ENCODE data around the gene NME8.

Gene NME8

GRCh38 chr7:37901236-37901827, 52.9 kb downstream of the NME8 start:
- DNase-seq, result peak; percentile 68

GRCh38 chr7:37901890-37902524, 53.6 kb downstream of the NME8 start:
- DNase-seq, result no peak

- no peak for DNase-seq
These were observed 59.9 kb downstream of the NME8 start for GRCh38 chr7:37908221-37908788.

- peak; percentile 23 for DNase-seq
These were observed 64.4 kb downstream of the NME8 start for GRCh38 chr7:37912756-37913155.

GRCh38 chr7:37915438-37915837, 67.0 kb downstream of the NME8 start:
- DNase-seq, result peak; percentile 36

- DNase-seq, result no peak
These were observed 67.7 kb downstream of the NME8 start for GRCh38 chr7:37916017-37916672.

GRCh38 chr7:37916673-37917660, 68.6 kb downstream of the NME8 start, which contains the start of gene SFRP4:
TSS of gene SFRP4 (minus strand) at chr7:37916817. CDS start at chr7:37916537, 280 bp downstream.
- peak; percentile 81 for DNase-seq

- peak; percentile 17 for DNase-seq
These were observed 70.1 kb downstream of the NME8 start for GRCh38 chr7:37918526-37918925.

GRCh38 chr7:37920305-37920848, 72.0 kb downstream of the NME8 start, which contains the start of gene EPDR1:
TSS of gene EPDR1 (plus strand) at chr7:37920640. CDS start at chr7:37920940, 300 bp downstream.
- peak; percentile 91 for DNase-seq

GRCh38 chr7:37920849-37921805, 72.7 kb downstream of the NME8 start:
- peak; percentile 95 for DNase-seq

GRCh38 chr7:37921876-37922275, 73.5 kb downstream of the NME8 start:
- no peak for DNase-seq

- DNase-seq, result no peak
These were observed 75.6 kb downstream of the NME8 start for GRCh38 chr7:37923996-37924395.

GRCh38 chr7:37924491-37925041, 76.2 kb downstream of the NME8 start:
- DNase-seq, result no peak

- no peak for DNase-seq
These were observed 77.2 kb downstream of the NME8 start for GRCh38 chr7:37925620-37926019.

- no peak for DNase-seq
These were observed 79.5 kb downstream of the NME8 start for GRCh38 chr7:37927773-37928444.

GRCh38 chr7:37928878-37929277, 80.5 kb downstream of the NME8 start:
- DNase-seq, result peak; percentile 38

- DNase-seq, result no peak
These were observed 82.0 kb downstream of the NME8 start for GRCh38 chr7:37930226-37930948.

- DNase-seq, result no peak
These were observed 84.1 kb downstream of the NME8 start for GRCh38 chr7:37932543-37932942.

- DNase-seq, result no peak
These were observed 84.7 kb downstream of the NME8 start for GRCh38 chr7:37933018-37933566.

Measured in hematopoietic multipotent progenitor cell treated with erythropoietin and hydrocortisone succinate and interleukin-3 and kit ligand, for 8 days (in vitro differentiated cells).